ENCODE measurements around the gene ZMYND11. TPM values are rescaled to one million over a fixed set of nuclear protein-coding genes. Genes with fewer than 3 reads are reported as not detected.

The ZMYND11 gene
- polyA plus RNA-seq, 1 of the 3 experiments (the other 2 are of a cell fraction), result 33.1 TPM

- Histone ChIP-seq H3K27me3 (ENCODE audit: insufficient read depth) (no peaks in the 10 kb centered on the region), H3K27ac (ENCODE audit: low read depth in 2 of 2, low read length in 1 of 2) (no peak overlapping the region), H3K9me3 (no peaks in the 10 kb centered on the region), H3K4me1 (ENCODE audit: control insufficient read depth in 1 of 2, insufficient read depth in 2 of 2, low read depth in 1 of 2, low read length in 1 of 2) (0 out of 4 replicates have a peak, but pooled peaks cover 0 to 6% of the 10 kb centered on the region in 2 experiments), H3F3A (replicated peaks; ENCODE audit: insufficient read depth) (peaks cover 1% of the 10 kb centered on the region), H2AFZ (ENCODE audit: low read depth) (no peak overlapping the region), H3K9me2 (no peaks in the 10 kb centered on the region), H3K4me2 (no peak overlapping the region), H3K9ac (no peak overlapping the region), H3K36me3 (replicated peaks in 1 of 2; ENCODE audit: control insufficient read depth in 1 of 2, insufficient read depth in 2 of 2, low read length in 1 of 2) (peaks cover 14 to 70% of the 10 kb centered on the region in 2 experiments), H4K20me1 (ENCODE audit: insufficient read depth) (no peaks in the 10 kb centered on the region), H3K4me3 (ENCODE audit: low read depth in 2 of 2, low read length in 1 of 2) (no peak overlapping the region), H3K79me2 (ENCODE audit: insufficient read depth) (no peaks in the 10 kb centered on the region)
- ChIA-PET CTCF (interaction anchor here (0.8 kb wide), 1 partner anchor 8 kb away, joined by 3 read pairs; no protein-coding TSS in a partner anchor), POLR2A (no interaction called here)
- no peak for TF ChIP-seq RCOR1 (IDR thresholded peaks at IDR 0.05; ENCODE audit: low read length)
- no peak for DNase-seq
- 100% methylated on average over 2 of the region's 7 CpGs for WGBS (ENCODE audit: low lambda C conversion rate)
Observed at GRCh38 chr10:282294-283139, 147.3 kb downstream of the ZMYND11 start.

GRCh38 chr10:283140-283479 lies 147.9 kb downstream of the ZMYND11 start:
- no peak for DNase-seq
- no peak overlapping the region for H3K4me2 ChIP-seq
- no peak overlapping the region for H3K4me3 ChIP-seq (ENCODE audit: low read depth in 2 of 2, low read length in 1 of 2)
- H4K20me1 ChIP-seq (ENCODE audit: insufficient read depth), result no peaks in the 10 kb centered on the region
- H3K9ac ChIP-seq, result no peak overlapping the region
- H3K9me2 ChIP-seq, result no peaks in the 10 kb centered on the region
- H3F3A ChIP-seq (replicated peaks; ENCODE audit: insufficient read depth), result peaks cover 7% of the 10 kb centered on the region
- 89% methylated on average over 7 of the region's 8 CpGs for WGBS (ENCODE audit: low lambda C conversion rate)
- H3K27ac ChIP-seq (ENCODE audit: low read depth in 2 of 2, low read length in 1 of 2), result no peak overlapping the region
- ChIA-PET POLR2A (no interaction called here), CTCF (interaction anchor here (0.8 to 1.4 kb wide), 2 partner anchors 9 to 11 kb away, joined by 3 to 5 read pairs; no protein-coding TSS in a partner anchor)
- peaks cover 15 to 72% of the 10 kb centered on the region in 2 experiments for H3K36me3 ChIP-seq (replicated peaks in 1 of 2; ENCODE audit: control insufficient read depth in 1 of 2, insufficient read depth in 2 of 2, low read length in 1 of 2)
- no peak overlapping the region for H2AFZ ChIP-seq (ENCODE audit: low read depth)
- TF ChIP-seq FOXJ3 (CRISPR knock-in tag; IDR thresholded peaks at IDR 0.05) (no peak), FOSL2 (IDR thresholded peaks at IDR 0.05; ENCODE audit: borderline replicate concordance, low read depth) (no peak), RAD21 (IDR thresholded peaks at IDR 0.05; ENCODE audit: low read length) (no peak), TEAD4 (IDR thresholded peaks at IDR 0.05; ENCODE audit: borderline replicate concordance, insufficient read depth) (no peak), SIN3A (IDR thresholded peaks at IDR 0.05; ENCODE audit: borderline replicate concordance, low read depth, low read length) (no peak)
- no peaks in the 10 kb centered on the region for H3K9me3 ChIP-seq
- H3K4me1 ChIP-seq (ENCODE audit: control insufficient read depth in 1 of 2, insufficient read depth in 2 of 2, low read depth in 1 of 2, low read length in 1 of 2), result 0 out of 4 replicates have a peak, but pooled peaks cover 0 to 6% of the 10 kb centered on the region in 2 experiments
- no peaks in the 10 kb centered on the region for H3K27me3 ChIP-seq (ENCODE audit: insufficient read depth)
- H3K79me2 ChIP-seq (ENCODE audit: insufficient read depth), result no peaks in the 10 kb centered on the region

GRCh38 chr10:283916-284356 lies 148.7 kb downstream of the ZMYND11 start:
- no peaks in the 10 kb centered on the region for H4K20me1 ChIP-seq (ENCODE audit: insufficient read depth)
- peaks cover 20 to 70% of the 10 kb centered on the region in 2 experiments for H3K36me3 ChIP-seq (replicated peaks in 1 of 2; ENCODE audit: control insufficient read depth in 1 of 2, insufficient read depth in 2 of 2, low read length in 1 of 2)
- no peaks in the 10 kb centered on the region for H3K27me3 ChIP-seq (ENCODE audit: insufficient read depth)
- no peak overlapping the region for H3K27ac ChIP-seq (ENCODE audit: low read depth in 2 of 2, low read length in 1 of 2)
- no peaks in the 10 kb centered on the region for H3K9me3 ChIP-seq
- H3F3A ChIP-seq (replicated peaks; ENCODE audit: insufficient read depth), result peaks cover 8% of the 10 kb centered on the region
- no peak overlapping the region for H3K4me3 ChIP-seq (ENCODE audit: low read depth in 2 of 2, low read length in 1 of 2)
- 0 out of 4 replicates have a peak, but pooled peaks cover 0 to 6% of the 10 kb centered on the region in 2 experiments for H3K4me1 ChIP-seq (ENCODE audit: control insufficient read depth in 1 of 2, insufficient read depth in 2 of 2, low read depth in 1 of 2, low read length in 1 of 2)
- H3K79me2 ChIP-seq (ENCODE audit: insufficient read depth), result no peaks in the 10 kb centered on the region
- no peak for DNase-seq
- ChIA-PET POLR2A (no interaction called here), CTCF (interaction anchor here (0.6 to 1.4 kb wide), 2 partner anchors 10 to 12 kb away, joined by 3 to 5 read pairs; no protein-coding TSS in a partner anchor)
- no peak overlapping the region for H2AFZ ChIP-seq (ENCODE audit: low read depth)
- no peak overlapping the region for H3K9ac ChIP-seq
- TF ChIP-seq NRF1 (IDR thresholded peaks at IDR 0.05; ENCODE audit: low read depth, low read length) (no peak), SMC3 (IDR thresholded peaks at IDR 0.05; ENCODE audit: low read depth, low read length) (no peak), PBX3 (IDR thresholded peaks at IDR 0.05) (no peak), CTCF (IDR thresholded peaks at IDR 0.05) (no peak)
- H3K9me2 ChIP-seq, result no peaks in the 10 kb centered on the region
- H3K4me2 ChIP-seq, result no peak overlapping the region
- WGBS (ENCODE audit: low lambda C conversion rate), result 93% methylated on average over 7 of the region's 7 CpGs

Measured in SK-N-SH (cell line).